GDM1 (cell line): ENCODE results near the gene TMEM39B.
"Not testable (repeated sequence)": the region's sequence is repeated elsewhere in the genome, so short reads cannot be mapped to it uniquely, and the experiment has no call there.

ENCODE experiments used
- DNase-seq: peaks from one replicate; lab custom pipeline; 2025; lab: John Stamatoyannopoulos, UW

The TMEM39B gene

DNA sequence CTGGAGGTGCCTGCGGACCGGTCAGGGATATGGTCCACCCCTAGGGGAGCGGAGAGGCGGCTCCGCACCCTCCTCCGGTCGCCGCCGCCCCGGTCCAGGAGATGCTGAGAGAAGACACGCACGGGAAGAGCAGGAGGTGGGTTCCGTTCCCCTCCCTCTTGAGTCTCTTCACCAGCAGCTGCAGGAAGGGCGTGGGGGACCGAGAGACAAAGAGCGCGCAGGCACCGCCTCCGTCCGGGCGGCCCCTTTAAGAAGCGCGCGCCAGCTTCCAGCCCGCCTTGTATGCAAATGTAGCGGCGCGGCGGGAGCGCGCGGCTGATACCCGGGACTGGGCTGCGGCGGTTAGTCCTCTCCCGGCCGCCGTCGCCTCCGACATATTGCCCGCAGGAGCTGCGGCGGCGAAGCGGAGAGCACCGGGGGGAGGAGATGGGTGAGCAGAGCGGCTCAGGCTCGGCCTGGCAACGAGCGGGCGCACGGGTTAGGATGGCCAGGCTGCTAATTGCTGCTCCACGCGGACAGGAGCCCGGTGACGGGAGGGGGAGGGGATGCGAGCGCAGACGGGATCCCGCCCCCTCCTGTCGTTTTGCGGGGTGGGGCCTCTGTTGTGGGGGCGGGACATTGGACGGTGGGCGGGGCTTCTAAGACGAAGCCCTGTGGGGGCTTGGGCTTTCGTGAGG lies at the start of gene TMEM39B:
TSS of gene TMEM39B (plus strand) at position 318 of the 677 bp plus-strand sequence. CDS start at position 427, 109 bp downstream.
- peak; percentile 95 for DNase-seq

DNA sequence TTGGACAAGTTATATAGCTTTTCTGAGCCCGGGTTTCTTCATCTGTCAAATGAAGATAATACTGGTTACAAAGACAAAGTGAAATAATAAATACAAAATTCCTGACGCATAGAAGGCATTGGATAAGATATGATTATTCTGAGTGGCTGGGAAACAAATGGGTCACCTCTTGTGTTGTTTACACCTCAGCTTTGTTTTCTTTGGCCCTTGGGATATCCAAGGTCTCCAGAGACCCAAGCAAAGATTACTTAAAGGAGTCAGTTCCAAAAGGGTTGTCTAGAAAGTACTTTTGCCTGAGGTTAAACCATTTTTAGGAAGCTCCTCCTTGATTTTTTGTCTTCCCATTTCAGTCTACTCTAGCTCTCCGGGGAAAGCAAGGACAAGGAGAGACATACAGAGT lies 49.4 kb upstream of the TMEM39B start:
- no peak for DNase-seq

DNA sequence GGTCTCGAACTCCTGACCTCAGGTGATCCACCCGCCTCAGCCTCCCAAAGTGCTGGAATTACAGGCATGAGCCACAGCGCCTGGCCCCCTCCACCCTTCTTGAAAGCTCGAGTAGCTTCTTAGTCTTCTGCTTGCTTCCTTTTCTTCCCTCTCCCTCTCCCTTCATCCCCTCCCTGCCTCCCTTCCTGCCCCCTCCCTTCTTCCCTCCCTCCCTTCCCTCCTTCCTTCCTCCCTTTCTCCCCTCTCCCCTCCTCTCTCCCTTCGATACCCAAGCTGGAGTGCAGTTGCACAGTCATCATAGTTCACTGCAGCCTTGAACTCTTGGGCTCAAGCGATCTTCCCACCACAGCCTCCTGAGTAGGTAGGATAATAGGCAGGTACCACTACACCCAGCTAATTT lies 47.2 kb upstream of the TMEM39B start:
- no peak for DNase-seq

DNA sequence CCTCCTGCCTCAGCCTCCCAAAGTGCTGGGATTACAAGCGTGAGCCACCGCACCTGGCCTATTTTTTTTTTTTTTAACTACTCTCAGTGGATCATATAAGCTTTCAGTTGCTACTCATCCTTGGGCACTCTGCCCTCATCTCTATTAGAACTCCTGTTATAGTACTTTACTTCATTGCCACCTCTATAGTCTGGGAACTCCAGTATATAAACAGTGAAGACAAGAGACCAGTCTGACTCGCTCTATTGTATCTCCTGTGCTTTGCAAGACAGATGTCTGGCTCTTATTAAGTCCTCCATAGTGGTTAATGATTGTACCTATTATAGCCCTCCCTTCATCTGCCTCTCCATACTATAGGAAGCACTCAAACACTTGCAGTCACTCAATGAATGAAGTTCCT lies 44.0 kb upstream of the TMEM39B start:
- no peak for DNase-seq

DNA sequence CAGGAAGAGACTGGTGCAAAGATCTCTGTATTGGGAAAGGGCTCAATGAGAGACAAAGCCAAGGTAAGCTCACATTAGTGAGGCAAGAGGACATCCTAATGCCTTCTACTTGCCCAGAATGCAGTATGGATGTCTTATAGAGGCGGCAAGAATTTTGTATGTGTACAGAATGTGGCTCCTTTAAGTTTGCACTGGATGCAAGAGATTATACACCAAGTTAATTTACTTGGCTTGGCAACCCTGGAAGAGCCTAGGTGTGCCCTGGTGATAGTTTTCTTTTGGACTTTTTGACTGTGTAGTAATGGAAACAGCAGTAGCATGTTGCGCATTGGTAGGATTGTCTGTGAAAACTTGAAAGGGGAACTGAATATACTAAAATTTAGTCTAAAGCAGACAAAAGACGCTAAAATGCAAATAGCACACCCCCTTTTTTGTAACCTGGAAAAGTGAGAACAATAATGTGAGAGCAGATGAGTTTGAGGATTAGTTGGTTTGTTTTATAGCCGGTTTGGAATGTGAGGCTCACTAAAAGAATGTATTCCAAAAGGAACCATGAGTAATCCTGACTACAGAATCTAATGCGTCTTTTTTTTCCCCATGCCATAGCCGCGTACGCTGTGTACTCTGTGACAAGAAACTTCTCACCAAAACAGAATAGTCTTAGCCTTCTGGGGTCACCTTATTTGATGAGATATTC lies 41.0 kb upstream of the TMEM39B start:
- DNase-seq, result no peak

DNA sequence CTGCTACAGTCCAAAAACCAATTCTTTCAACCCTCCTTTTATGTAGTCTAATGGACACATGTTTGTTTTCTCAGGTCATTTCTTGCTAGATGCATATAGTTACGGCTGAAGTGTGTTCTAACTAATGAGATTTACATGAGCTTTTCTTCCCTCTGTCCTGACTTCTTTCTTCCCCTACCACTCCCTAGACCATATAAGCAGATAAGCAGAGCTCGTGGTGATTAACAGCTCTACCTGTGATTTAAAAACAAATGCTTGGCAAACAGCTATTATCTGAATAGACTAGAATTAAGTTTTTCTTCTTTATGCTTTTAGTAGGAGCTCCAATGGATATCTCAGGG lies 40.5 kb upstream of the TMEM39B start:
- no peak for DNase-seq

DNA sequence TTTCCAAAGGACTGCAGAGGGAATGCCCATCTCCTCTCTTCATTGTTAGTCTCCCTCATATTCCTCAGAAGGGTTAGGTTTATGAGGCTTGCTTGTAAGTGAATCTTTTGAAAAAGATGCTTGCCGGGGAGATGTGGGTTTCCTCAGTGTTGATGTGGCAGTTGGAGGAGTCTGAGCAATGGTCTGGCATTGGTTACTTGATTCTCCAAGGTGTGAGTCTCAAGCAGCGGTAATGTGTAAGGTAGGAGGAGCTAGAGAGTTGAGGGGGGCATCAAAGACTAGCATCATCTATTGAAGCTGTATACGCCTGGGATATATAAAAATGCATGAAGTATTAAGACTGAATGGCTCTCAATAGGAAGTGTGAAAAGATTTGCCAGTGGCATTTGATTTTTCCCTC lies 37.6 kb upstream of the TMEM39B start:
- DNase-seq, result no peak

DNA sequence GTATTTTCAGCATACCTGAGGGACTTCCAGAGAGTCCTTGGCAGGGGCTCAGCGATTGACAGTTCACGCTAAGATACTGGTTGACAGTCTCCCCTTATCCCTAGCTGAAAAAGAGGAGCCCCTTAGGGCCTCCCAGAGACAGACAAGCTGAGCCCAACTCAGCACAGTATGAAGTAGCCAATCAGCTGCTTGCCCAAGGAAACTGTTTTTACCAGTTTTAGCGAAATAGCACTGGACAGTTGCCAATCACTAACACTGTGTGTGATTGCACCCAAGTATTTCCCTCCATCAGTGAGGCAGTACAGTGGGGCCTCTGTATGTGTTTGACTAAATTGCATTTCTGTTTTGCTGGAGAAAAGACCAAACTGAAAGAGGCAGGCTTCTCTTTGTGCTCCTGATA lies 32.0 kb upstream of the TMEM39B start:
- DNase-seq, result no peak

DNA sequence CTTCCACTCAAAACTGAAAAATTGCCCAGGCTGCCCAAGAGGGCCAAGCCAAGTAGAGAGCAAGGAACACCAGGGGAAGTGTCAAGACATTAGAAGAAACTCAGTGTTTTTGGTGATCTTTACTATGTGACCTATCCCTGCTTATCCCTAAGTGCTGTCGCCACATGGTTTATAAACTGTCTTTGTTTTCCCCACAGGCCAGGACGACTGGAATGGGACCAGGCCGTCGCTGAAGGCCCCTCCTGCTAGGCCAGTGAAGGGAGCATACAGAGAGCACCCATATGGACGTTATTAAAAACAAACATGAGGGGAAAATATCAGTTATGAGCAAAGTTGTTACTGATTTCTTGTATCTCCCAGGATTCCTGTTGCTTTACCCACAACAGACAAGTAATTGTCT lies 30.4 kb upstream of the TMEM39B start:
- DNase-seq, result no peak

DNA sequence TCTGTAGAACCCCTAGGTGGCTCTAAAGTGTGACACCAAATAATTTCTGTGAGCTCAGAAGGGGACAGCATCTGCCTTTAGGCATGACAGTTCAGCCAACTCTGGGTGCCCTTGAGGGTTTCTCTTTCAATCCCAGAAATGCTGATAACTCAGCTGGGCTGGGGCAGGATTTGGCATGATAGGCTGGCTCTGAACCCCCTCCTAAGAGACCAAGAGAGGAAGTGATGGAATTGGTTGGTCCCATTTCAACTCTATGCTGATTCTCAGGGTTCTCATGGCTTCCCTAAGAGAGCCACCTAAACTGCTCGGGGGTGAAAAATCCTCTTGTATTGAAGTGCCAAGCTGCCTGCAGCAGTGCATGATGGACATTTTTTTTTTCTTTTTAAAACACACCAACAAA lies 28.5 kb upstream of the TMEM39B start:
- no peak for DNase-seq

DNA sequence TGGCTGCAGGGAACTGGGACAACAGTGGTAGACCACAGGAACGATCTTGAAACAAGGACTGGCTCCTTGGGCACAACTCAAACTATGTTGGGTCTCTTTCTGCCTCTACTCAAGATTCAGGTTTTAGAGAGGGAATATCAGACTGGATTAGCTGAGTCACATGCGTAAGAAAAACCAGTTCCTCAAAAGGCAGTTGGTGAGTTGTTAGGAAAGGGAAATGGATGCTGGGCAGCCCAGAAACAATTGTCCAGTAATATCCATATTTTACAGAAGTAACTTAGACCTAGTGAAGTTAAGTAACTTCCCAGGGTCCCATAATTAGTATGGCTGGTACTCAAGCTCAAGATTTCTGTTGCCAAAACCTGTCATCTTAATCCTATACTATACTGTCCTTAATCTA lies 27.0 kb upstream of the TMEM39B start:
- no peak for DNase-seq

DNA sequence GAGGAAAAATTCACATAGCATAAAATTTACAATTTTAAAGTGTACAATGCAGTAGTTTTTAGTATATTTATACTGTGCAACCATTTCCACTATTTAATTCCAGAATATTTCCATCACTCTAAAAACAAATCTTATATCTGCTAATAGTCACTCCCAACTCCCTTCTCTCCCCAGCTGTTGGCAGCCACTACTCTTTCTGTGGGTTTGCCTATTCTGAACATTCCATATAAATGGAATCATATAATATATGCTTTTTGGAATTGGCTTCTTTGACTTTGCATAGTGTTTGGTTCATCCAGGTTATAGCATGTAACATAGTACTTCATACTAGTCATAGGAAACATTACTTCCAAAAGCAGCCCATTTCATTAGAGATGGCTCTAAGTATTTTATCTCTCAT lies 25.0 kb upstream of the TMEM39B start:
- DNase-seq, result no peak

DNA sequence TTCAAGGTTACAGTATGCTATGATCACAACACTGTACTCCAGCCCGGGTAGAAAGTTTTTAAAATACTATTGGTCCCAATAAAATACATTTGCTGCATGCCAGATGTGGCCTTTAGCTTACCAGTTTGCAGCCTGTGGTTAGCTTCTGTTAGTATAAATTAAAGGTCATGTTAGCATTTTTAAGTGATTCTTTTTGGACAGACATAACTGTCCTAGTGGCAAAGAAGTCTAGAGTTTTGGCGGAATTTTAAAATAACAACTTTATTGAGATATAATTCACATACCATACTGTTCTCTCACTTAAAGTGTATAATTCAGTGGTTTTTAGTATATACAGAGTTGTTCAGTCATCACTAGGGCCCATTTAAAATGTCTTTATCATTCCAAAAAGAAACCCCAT lies 24.3 kb upstream of the TMEM39B start:
- DNase-seq, result no peak

DNA sequence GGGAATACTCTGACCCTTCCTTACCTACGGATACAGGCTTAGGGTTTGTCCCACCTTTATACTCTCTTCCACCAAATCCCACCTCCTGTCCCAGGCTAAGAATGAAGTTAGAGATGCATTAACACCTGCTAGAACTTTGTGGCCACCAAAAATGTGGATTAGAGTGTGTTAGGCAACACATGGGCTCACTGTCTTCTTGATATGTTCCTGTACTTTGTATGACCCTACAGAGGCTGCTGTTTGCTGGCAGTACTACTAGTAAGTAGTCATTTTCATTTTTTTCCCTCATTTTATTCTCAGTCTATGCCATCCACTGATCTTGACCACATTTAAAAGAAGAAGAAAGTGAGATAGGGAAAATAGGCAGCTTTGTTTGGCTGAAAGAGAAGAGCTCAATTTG lies 21.0 kb upstream of the TMEM39B start:
- DNase-seq, result no peak

DNA sequence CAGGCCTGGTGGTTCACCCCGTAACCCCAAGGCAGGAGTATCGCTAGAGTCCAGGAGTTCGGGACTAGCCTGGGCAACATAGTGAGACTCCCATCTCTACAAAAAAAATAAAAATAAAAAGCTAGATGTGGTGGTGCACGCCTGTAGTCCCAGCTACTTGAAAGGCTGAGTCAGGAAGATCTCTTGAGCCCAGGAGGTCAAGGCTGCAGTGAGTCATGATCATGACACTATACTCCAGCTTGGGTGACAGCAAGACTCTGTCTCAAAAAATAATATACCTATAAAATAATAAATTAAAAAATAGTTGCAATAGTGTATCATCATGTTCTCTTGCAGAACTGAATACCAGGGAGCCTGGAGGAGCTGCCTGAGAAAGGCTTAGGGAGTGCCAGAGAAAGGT lies 19.9 kb upstream of the TMEM39B start:
- no peak for DNase-seq

DNA sequence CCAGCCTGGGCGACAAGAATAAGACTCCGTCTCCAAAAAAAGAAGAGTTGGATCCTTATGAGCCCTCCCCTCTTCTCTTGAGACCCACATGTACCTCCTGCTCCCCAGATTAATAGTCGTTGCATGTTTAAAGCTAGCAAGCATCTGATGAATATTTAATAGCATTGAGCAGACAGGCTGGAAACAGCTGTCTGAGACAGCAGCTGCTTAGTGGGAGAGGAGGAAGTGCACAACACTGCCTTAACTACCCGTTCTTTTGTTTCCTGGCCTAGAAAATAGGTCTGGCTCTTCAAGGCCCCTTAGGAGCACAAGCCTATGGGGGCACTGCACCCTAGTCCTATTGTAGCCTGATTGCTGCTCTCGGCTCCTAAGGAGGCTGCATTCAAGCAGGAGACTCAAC lies 17.3 kb upstream of the TMEM39B start:
- no peak for DNase-seq

DNA sequence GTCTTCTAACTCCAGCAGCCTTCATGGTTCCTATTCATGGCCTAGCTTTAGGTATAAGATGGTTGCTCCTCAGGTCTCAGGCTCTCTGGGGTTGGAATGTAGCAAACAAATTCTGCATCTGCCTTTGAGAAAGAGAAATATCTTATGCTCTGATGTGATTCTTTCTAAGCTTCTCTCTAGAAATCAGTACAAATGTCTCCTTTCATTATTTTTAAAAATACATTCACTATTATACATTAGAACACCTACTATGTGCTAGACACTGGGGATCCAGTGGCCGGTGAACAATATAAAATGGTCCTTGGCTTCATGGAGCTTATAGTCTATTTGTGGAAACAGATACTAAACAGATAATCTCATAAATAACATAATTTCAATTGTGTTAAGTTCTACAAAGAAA lies 16.1 kb upstream of the TMEM39B start:
- no peak for DNase-seq

DNA sequence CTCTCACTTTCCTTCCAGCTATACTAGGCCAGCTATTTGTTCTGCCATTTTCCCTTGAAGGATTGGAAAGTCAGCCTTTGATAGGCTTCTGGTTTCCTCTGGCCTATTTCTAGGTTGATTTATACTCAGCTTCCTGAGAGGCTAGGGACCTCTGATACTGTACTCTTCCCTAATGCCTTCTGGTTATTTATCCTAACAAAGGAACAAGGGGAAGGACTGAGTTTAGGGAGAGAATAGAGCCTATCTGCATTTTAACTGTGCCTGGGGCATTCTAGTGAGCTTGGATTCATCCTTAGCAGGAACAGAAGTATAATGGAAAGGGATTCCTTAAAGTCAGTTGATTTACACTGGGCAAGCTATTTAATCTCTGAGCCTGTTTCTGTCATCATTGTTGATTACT lies 11.8 kb upstream of the TMEM39B start:
- DNase-seq, result no peak

DNA sequence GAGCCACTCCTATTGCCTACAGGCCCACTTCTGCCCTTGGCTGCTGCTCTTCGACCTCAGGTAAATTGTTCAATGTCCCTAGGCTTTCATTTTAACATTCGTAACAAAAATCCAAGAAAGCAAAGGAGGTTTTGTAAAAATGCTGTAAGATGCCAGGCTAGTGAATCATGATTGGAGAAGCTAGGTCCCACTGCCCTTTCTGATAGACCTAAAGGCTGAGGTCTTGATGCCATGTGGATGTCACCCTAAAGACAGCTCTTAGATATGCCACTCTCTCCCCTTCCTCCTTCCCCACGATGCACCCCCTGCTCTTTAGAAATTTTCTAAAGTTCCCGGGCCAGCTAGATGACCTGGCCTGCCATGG lies 9.9 kb upstream of the TMEM39B start:
- no peak for DNase-seq

DNA sequence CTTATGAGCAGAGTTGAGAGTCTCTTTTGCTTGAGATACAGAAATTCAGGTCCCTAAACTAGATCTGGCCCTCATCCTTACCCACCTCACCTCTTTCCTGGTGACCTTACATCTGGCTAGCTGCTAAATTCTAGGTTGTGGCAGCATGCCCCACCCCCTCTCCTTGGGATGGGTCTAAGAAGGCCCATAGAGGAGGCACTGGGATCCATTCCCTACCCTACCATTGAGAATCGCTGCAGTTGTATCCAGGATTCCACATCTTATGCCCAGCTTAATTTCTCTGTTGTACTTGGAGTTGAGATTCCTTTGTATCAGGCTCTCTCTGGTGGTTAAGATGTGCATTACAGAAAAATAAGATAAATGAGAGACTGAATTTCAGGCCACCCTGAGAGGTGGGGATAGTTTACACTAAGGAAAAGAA lies 9.5 kb upstream of the TMEM39B start:
- DNase-seq, result peak; percentile 16

DNA sequence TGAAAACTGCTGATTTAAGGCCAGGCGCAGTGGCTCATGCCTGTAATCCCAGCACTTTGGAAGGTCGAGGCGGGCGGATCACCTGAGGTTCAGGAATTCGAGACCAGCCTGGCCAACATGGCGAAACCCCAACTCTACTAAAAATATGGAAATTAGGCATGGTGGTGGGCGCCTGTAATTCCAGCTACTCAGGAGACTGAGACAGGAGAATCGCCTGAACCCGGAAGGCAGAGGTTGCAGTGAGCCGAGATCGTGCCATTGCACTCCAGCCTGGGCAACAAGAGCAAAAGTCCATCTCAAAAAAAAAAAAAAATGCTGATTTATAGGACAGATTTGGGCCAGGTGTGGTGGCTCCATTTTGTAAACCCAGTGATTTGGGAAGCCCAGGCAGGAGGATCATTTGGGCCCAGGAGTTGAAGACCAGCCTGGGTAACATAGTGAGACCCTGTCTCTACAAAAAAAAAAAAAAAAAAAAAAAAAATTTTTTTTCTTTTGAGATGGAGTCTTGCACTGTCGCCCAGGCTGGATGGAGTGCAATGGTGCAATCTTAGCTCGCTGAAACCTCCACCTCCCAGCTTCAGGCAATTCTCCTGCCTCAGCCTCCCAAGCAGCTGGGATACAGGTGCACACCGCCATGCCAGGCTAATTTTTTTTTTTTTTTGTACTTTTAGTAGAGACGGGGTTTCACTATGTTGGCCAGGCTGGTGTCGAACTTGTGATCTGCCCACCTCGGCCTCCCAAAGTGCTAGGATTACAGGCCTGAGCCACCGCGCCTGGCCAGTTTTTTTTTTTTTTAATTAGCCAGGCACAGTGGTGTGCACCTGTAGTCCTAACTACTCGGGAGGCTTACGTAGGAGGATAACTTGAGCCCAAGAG lies 6.9 kb upstream of the TMEM39B start:
- DNase-seq, result not testable (repeated sequence)

DNA sequence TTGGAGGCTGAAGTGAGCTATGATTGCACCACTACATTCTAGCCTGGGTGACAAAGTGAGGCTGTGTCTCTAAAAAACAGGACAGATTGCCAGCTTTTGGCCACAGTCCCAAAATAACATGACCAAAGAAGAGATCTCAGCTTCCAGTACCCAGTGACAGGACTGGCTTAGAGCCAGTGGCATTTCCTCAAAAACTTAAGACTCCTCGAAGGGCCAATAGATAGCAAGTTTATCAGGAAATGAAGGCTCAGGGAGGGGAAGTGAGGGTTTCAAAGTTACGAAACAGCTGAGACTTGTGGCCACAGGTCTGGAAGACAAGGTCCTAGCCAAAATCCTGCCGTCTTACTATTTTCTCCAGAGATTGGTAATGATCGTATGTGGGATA lies 6.3 kb upstream of the TMEM39B start:
- DNase-seq, result peak; percentile 89

DNA sequence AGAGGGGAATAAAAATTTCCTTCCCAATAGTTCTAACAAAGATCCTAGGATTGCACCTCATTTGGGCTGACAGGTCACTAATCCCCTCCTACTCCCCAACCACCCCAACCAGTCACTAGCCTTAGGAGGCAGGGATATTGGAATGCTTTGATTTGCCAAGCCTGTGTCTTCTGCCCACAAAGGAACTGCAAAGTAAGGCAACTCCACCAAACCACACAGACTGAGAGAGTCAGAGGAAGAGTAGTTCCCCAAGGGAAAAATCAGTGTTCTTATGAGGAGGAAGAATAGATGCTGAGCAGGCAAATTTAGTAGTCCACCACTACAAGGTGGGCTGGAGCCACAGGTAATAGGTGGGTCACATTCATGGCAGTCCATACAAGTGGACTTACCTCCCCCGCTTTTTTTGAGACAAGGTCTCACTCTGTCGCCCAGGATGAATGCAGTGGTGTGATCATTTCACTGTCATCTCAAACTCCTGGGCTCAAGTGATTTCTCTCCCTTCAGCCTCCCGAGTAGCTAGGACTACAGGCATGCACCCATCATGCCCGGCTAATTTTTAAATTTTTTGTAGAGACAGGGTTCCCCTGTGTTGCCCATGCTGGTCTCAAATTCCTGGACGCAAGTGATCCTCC lies 3.7 kb upstream of the TMEM39B start:
- DNase-seq, result no peak
